A549 (cell line): ENCODE results near the gene SUMF1. TPM values are rescaled to one million over a fixed set of nuclear protein-coding genes. Genes with fewer than 3 reads are reported as not detected.

Source experiments
- ATAC-seq, 2 experiments: fragments of 200-7000 bp in 1 of 2; fragments of >200 bp in 1 of 2; cut with Nextera tagmentation in 1 of 2; cut with Tn5 transposase in 1 of 2; 3 replicates each; pipeline versions ENCODE4 v1.8.0 to v1.9.1; 2018 to 2020; ENCODE audit warnings: mild to moderate bottlenecking in 1 of 2, moderate library complexity in 1 of 2
- CTCF ChIA-PET: fragments of 300-600 bp; sonication (Branson Sonifier 250); formaldehyde crosslinking; extraction: SDS; loops from one replicate; lab custom pipeline; 2021; ENCODE audit warnings: antibody characterized with exemption, inconsistent platforms; lab: Yijun Ruan, JAX
- POLR2A ChIA-PET: fragments of 350-600 bp; formaldehyde crosslinking; extraction: SDS; loops from one replicate; lab custom pipeline; 2021; ENCODE audit warnings: antibody characterized with exemption, inconsistent platforms; lab: Yijun Ruan, JAX
- DNase-seq, 2 experiments: peaks; one replicate each; pipeline versions ENCODE4 v3.0.0 to v3.0.0-alpha.2; 2011 to 2016; ENCODE audit warnings: low read depth in 1 of 2, low spot score in 1 of 2
- FAIRE-seq: peaks from 2 replicates; lab custom pipeline; 2011; peaks lifted over from hg19 to GRCh38; lab: Jason Lieb, UNC
- H3K27ac ChIP-seq, 2 experiments: fragments of >200 bp; sonication (Bioruptor Twin); formaldehyde crosslinking; 3 replicates each; pipeline ENCODE4 v1.5.1; 2016 to 2017
- H3K4me1 ChIP-seq: fragments of >200 bp; sonication (Bioruptor Twin); formaldehyde crosslinking; 3 replicates; pipeline ENCODE4 v1.6.1; 2016
- H3K4me2 ChIP-seq: fragments of >200 bp; sonication (Bioruptor Twin); formaldehyde crosslinking; 3 replicates; pipeline ENCODE4 v1.6.1; 2016
- H3K4me3 ChIP-seq: fragments of >200 bp; sonication (Bioruptor Twin); formaldehyde crosslinking; 3 replicates; pipeline ENCODE4 v1.5.1; 2016
- H3K9me3 ChIP-seq: fragments of >200 bp; sonication (Bioruptor Twin); formaldehyde crosslinking; 3 replicates; pipeline ENCODE4 v1.6.1; 2016
- ATOH8 ChIP-seq: fragments of 250-450 bp; sonication (Bioruptor Pico); IDR thresholded peaks from 2 replicates; pipeline ENCODE4 v1.5.0; 2020; ENCODE audit warnings: low read depth, mild to moderate bottlenecking, moderate library complexity
- BHLHE40 ChIP-seq: IDR thresholded peaks from 2 replicates; pipeline ENCODE4 v1.6.1; 2012; ENCODE audit warnings: low read depth, low read length, inconsistent platforms
- CBX2 ChIP-seq: fragments of 200-600 bp; sonication (generic); IDR thresholded peaks from 2 replicates; pipeline ENCODE4 v1.6.1; 2016; ENCODE audit warnings: low read depth, mild to moderate bottlenecking, borderline replicate concordance
- CHD2 ChIP-seq: fragments of 150-350 bp; IDR thresholded peaks from 2 replicates; pipeline ENCODE4 v1.6.1; 2014; ENCODE audit warnings: low read length; ENCODE audit not compliant: partially characterized antibody
- EHMT2 ChIP-seq: fragments of 200-600 bp; sonication (generic); IDR thresholded peaks from 2 replicates; pipeline ENCODE4 v1.6.1; 2016; ENCODE audit warnings: antibody characterized with exemption, low read depth, mild to moderate bottlenecking, moderate library complexity
- FOXS1 ChIP-seq: fragments of 250-450 bp; sonication (Bioruptor Pico); IDR thresholded peaks from 2 replicates; pipeline ENCODE4 v1.5.0; 2020; ENCODE audit warnings: mild to moderate bottlenecking, moderate library complexity
- GATA3 ChIP-seq: IDR thresholded peaks from 2 replicates; pipeline ENCODE4 v1.6.1; 2012; ENCODE audit warnings: borderline replicate concordance
- HDAC2 ChIP-seq: fragments of 200-600 bp; sonication (generic); IDR thresholded peaks from 2 replicates; pipeline ENCODE4 v1.6.1; 2016
- JUN ChIP-seq, 2 experiments: fragments of >200 bp; sonication (Bioruptor Twin); formaldehyde crosslinking; IDR thresholded peaks; 2 replicates in 1 of 2; 3 replicates in 1 of 2; pipeline ENCODE4 v1.6.1; 2016 to 2017
- KDM5A ChIP-seq: fragments of 200-600 bp; sonication (generic); IDR thresholded peaks from 2 replicates; pipeline ENCODE4 v1.6.1; 2016; ENCODE audit warnings: antibody characterized with exemption, mild to moderate bottlenecking
- MAFK ChIP-seq: fragments of 450-650 bp; IDR thresholded peaks from 2 replicates; pipeline ENCODE4 v1.6.1; 2014; ENCODE audit not compliant: partially characterized antibody
- MAZ ChIP-seq: fragments of 150-350 bp; IDR thresholded peaks from 2 replicates; pipeline ENCODE4 v1.6.1; 2014; ENCODE audit warnings: antibody characterized with exemption, low read depth, low read length, borderline replicate concordance
- NFE2L2 ChIP-seq: fragments of 150-350 bp; conservative IDR thresholded peaks from 2 replicates; pipeline ENCODE4 v1.6.1; 2014; ENCODE audit warnings: low read length
- NPAS2 ChIP-seq: fragments of 250-450 bp; sonication (Bioruptor Pico); IDR thresholded peaks from 2 replicates; pipeline ENCODE4 v1.8.0; 2022; ENCODE audit warnings: mild to moderate bottlenecking, moderate library complexity, borderline replicate concordance
- POLR2A ChIP-seq: IDR thresholded peaks from 2 replicates; pipeline ENCODE4 v1.6.1; 2012; ENCODE audit warnings: mild to moderate bottlenecking, low read length
- RAD21 ChIP-seq, 2 experiments: fragments of >200 bp in 1 of 2; sonication (Bioruptor Twin) in 1 of 2; formaldehyde crosslinking in 1 of 2; IDR thresholded peaks in 1 of 2; conservative IDR thresholded peaks in 1 of 2; 2 replicates in 1 of 2; 3 replicates in 1 of 2; pipeline ENCODE4 v1.6.1; 2012 to 2018; ENCODE audit warnings: inconsistent platforms in 1 of 2
- SREBF2 ChIP-seq: fragments of 450-650 bp; IDR thresholded peaks from 2 replicates; pipeline ENCODE4 v1.6.1; 2014; ENCODE audit warnings: mild to moderate bottlenecking, moderate library complexity
- TFCP2L1 ChIP-seq: fragments of 250-450 bp; sonication (Bioruptor Pico); IDR thresholded peaks from 2 replicates; pipeline ENCODE4 v1.5.0; 2021; ENCODE audit warnings: mild to moderate bottlenecking
- TP53 ChIP-seq: fragments of 250-450 bp; sonication (Bioruptor Pico); IDR thresholded peaks from 2 replicates; pipeline ENCODE4 v1.5.0; 2021; ENCODE audit warnings: mild to moderate bottlenecking, moderate library complexity
- ZC3H11A ChIP-seq: fragments of 450-650 bp; IDR thresholded peaks from 2 replicates; pipeline ENCODE4 v1.6.1; 2014; ENCODE audit warnings: antibody characterized with exemption, mild to moderate bottlenecking
- WGBS: methylation state at CpG from one replicate; pipeline ENCODE4 v1.1.6; 2017; ENCODE audit errors: missing lambda C conversion rate; 5-methylcytosine and 5-hydroxymethylcytosine counted together
- polyA plus RNA-seq, 4 experiments: library from polyadenylated mRNA; depleted of rRNA in 3 of 4; stranded (reverse); fragments of >200 nt; fragmentation: RNase III in 1 of 4; extraction: RNeasy Plus Mini Kit Qiagen cat#74134 plus additional on column Dnase treatment in 1 of 4; gene quantifications; 2 replicates in 3 of 4; 3 replicates in 1 of 4; pipeline ENCODE4 v1.2.3, GENCODE V29; 2011 to 2017
- TF ChIP-seq, protein P1 (sequence below): fragments of 150-350 bp; IDR thresholded peaks from 2 replicates; pipeline ENCODE4 v1.6.1; 2014; ENCODE audit warnings: low read depth, mild to moderate bottlenecking, low read length

The SUMF1 gene
- polyA plus RNA-seq, 2 of the 4 experiments (the other 2 are of a cell fraction): 20.9 to 25.4 TPM

DNA sequence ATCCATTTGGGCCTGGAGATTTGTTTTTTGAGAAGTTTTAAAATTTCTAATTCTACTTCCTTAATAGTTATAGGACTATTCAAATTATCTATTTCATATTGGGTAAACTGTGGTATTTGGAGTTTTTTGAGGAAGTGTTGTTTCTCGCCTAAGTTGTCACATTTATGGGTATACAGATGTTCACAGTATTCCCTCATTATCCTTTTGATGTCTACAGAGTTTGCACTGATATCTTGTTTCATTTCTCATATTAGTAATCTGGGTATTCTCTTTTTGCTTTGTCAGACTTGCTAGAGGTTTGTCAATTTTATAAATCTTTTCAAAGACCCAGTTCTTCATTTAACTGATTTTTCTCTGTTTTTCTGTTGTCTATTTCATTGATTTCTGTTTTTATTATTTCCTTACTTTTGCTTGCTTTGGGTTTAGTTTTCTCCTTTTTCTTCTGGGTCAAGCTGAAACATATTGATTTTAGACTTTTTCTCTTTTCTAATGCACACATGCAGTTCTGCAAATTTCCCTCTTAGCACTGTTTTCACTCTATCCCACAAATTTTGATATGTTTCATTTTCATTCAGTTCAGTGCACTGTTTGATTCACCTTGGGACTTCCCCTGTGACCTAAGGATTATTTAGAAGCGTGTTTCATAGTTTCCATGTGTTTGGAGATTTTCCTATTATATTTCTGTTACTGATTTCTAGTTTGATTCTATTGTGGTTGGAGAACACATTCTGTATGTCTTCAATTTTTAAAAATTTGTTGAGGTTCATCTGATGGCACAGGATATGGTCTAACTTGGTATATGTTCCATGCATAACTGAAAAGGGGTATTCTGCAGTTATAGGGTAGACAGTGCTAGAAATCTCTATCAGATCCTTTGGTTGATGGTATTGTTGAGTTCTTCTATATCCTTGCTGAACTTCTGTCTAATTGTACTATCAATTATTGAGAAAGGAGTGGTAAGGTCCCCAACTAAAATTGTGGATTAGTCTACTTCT, 79.6 kb downstream of the SUMF1 start (continued):
- TF ChIP-seq GATA3 (no peak), RAD21 (conservative IDR thresholded peaks at IDR 0.05 in 1 of 2, IDR thresholded peaks at IDR 0.05 in 1 of 2) (no peak), HDAC2 (no peak), TP53 (CRISPR knock-in tag) (no peak)

GRCh38 chr3:4385201-4385600, 81.9 kb downstream of the SUMF1 start:
- TF ChIP-seq EHMT2 (no peak), GATA3 (no peak), TFCP2L1 (CRISPR knock-in tag) (no peak), MAFK (no peak), ZC3H11A (no peak), FOXS1 (CRISPR knock-in tag) (no peak), CHD2 (no peak), BHLHE40 (no peak), TP53 (CRISPR knock-in tag) (no peak), SREBF2 (no peak), ATOH8 (CRISPR knock-in tag) (no peak), NPAS2 (no peak), MAZ (no peak), POLR2A (no peak), KDM5A (no peak)
- Histone ChIP-seq H3K4me3 (no peak overlapping the region), H3K27ac (no peak overlapping the region), H3K4me1 (no peaks in the 10 kb centered on the region), H3K4me2 (no peak overlapping the region), H3K9me3 (no peaks in the 10 kb centered on the region)
- ChIA-PET CTCF (no interaction called here), POLR2A (no interaction called here)
- FAIRE-seq: no peak
- 88% methylated on average over 6 of the region's 6 CpGs for WGBS
- ATAC-seq: no peak
- DNase-seq: no peak

- H3K9me3 ChIP-seq: no peaks in the 10 kb centered on the region
- H3K4me1 ChIP-seq: no peaks in the 10 kb centered on the region
- no peak overlapping the region for H3K4me3 ChIP-seq
- DNase-seq (no peak), ATAC-seq (no peak), FAIRE-seq (no peak)
- H3K4me2 ChIP-seq: no peak overlapping the region
- CTCF ChIA-PET: no interaction called here
- WGBS: 79% methylated on average over 4 of the region's 4 CpGs
- no peak for TF ChIP-seq CBX2
- no peak for TF ChIP-seq NFE2L2
- TF ChIP-seq, protein P1, sequence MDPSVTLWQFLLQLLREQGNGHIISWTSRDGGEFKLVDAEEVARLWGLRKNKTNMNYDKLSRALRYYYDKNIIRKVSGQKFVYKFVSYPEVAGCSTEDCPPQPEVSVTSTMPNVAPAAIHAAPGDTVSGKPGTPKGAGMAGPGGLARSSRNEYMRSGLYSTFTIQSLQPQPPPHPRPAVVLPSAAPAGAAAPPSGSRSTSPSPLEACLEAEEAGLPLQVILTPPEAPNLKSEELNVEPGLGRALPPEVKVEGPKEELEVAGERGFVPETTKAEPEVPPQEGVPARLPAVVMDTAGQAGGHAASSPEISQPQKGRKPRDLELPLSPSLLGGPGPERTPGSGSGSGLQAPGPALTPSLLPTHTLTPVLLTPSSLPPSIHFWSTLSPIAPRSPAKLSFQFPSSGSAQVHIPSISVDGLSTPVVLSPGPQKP: no peak
- no peak for TF ChIP-seq JUN (IDR thresholded peaks at IDR 0.05)
- POLR2A ChIA-PET: no interaction called here
- no peak overlapping the region for H3K27ac ChIP-seq
These were observed 87.1 kb downstream of the SUMF1 start for GRCh38 chr3:4380013-4380412.
